ENCODE results near the gene FABP6. TPM values are rescaled to one million over a fixed set of nuclear protein-coding genes. Genes with fewer than 3 reads are reported as not detected.

FABP6 gene
- total and polyA plus RNA-seq, 9 of the 15 experiments (the other 6 are each of a cell fraction or from before 2014, with no cell fraction given) = 0.11 to 0.33 (median 0.21) TPM; not detected in 4

GRCh38 chr5:160260881-160261815 is 31.8 kb downstream of the FABP6 start (continued):
- TF ChIP-seq PHF21A (IDR thresholded peaks at IDR 0.05; ENCODE audit: borderline replicate concordance, low read depth) (no peak), LCOR (CRISPR knock-in tag; IDR thresholded peaks at IDR 0.05) (peak; percentile 49; the same call in 1 of the 2 replicates), POLR2G (IDR thresholded peaks at IDR 0.05; ENCODE audit: low read depth, low read length) (peak; percentile 57; the same call in 1 of the 2 replicates), MEF2D (tag; conservative IDR thresholded peaks at IDR 0.05; ENCODE audit: low read depth) (peak; percentile 81), GMEB1 (CRISPR knock-in tag; IDR thresholded peaks at IDR 0.05) (no peak), ZBTB34 (CRISPR knock-in tag; IDR thresholded peaks at IDR 0.05) (no peak), MTA2 (IDR thresholded peaks at IDR 0.05; ENCODE audit: low read depth) (peak; percentile 99), ZNF740 (CRISPR knock-in tag; IDR thresholded peaks at IDR 0.05) (peak; percentile 68), ZNF740 (tag; IDR thresholded peaks at IDR 0.05) (peak in 1 of 2 experiments; percentile 38; a peak in 1 of 4 replicates), MTF1 (CRISPR knock-in tag; IDR thresholded peaks at IDR 0.05; ENCODE audit: borderline replicate concordance) (no peak), SOX6 (IDR thresholded peaks at IDR 0.05) (peak; percentile 97), PCBP2 (IDR thresholded peaks at IDR 0.05; ENCODE audit: low read depth, low read length, poor library complexity, severe bottlenecking) (no peak), TRIM24 (IDR thresholded peaks at IDR 0.05) (peak; percentile 99), ZEB2 (IDR thresholded peaks at IDR 0.05) (peak; percentile 90), CGGBP1 (CRISPR knock-in tag; IDR thresholded peaks at IDR 0.05) (no peak), ZBTB11 (CRISPR knock-in tag; IDR thresholded peaks at IDR 0.05) (peak in 1 of 3 experiments; percentile 83; a peak in 2 of 6 replicates), TEAD2 (tag; IDR thresholded peaks at IDR 0.05) (peak; percentile 89), ERF (CRISPR knock-in tag; IDR thresholded peaks at IDR 0.05) (0 out of 2 replicates have a peak, but pooled peaks have one; percentile 22), FIP1L1 (IDR thresholded peaks at IDR 0.05; ENCODE audit: low read depth, low read length, poor library complexity, severe bottlenecking) (no peak)

Measured in K562 (cell line).